ENCODE data around the gene NCBP3.
A peak's percentile ranks its signal among the peaks of the same experiment; 100 is the strongest.
"Not testable (repeated sequence)": the region's sequence is repeated elsewhere in the genome, so short reads cannot be mapped to it uniquely, and the experiment has no call there.

NCBP3 gene

DNA sequence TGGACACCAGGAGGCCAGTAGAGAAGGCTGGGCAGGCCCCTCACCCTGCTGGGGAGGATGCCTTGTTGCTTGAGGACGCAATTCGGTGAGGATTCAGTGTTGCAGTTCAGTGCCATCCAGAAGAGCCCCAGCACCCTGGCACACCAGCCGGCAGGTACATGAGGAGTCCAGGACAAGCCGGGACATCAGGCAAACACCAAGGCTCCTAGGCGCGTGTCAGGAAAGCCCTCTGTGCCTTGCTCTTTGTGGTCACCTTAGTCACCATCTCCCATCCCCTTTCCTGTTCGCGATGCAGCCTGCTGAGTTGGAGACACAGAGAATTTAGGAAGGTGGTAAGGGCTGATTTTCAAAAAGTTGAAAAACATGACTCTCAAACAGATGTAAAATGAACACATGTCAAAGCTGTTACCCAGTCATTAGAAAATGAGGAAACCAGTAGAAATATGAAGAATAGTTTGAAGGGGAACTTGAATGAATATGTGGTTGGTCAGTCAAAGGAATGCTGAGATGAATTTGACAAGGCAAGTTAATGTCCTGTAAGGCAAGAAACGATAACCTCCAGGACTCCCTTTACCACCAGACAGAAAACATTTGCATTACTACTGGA is 2.3 kb upstream of the NCBP3 start:
- no peak for DNase-seq (ENCODE audit: low read depth in 2 of 2)

DNA sequence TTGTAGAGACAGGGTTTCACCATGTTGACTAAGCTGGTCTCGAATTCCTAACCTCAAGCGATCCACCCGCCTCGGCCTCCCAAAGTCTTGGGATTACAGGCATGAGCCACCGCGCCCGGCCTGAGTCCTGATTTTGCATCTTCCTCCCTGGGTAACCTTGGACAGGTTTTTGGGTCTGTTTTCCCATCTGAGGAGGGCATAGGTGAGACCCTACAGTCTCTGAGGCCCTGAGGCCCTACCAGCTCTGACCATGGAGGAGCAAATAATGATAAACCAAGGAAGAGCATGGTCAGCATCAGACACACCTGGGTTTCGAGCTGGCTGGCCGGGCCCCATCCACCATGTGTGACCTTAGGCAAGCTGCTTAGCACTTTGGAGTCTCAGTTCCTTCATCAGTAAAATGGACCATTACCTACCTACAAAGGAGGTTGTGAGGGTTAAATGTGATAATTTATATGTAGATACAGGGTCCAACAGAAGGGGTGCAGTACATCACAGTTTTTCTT is 1.2 kb upstream of the NCBP3 start:
- DNase-seq (ENCODE audit: low read depth in 2 of 2): no peak

DNA sequence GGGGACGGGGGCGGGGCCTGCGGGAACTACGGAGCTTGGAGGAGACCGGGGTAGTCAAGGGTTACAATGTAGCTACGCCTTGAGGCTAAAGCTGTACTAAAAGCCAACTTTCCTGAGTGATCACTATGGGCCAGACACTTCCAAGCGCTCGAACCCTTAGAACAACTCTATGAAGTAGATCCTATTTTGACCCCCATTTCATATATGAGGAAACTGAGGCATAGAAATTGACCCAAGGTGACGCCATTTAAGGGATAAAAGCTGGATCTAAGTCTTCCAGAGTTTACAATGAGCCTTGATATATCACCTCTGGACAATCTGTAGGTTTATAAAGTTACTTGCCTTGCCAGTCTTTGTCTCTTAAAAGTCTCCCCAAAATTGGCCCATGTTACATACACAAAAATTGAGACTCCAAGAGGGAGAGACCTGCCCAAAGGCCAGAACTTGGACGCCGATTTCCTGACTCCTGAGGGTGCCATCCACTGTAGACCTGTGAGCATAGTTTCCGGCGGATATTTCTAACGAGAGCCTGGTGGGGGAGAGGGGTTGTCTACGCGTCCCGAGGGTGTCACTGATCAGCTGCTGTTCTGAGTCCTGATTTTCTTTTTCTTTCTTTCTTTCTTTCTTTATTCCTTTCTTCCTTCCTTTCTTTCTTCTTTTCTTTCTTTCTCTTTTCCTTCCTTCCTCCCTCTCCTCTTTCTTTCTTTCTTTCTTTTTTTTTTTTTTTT is 555 bp upstream of the NCBP3 start:
- DNase-seq (ENCODE audit: low read depth in 2 of 2): no peak

DNA sequence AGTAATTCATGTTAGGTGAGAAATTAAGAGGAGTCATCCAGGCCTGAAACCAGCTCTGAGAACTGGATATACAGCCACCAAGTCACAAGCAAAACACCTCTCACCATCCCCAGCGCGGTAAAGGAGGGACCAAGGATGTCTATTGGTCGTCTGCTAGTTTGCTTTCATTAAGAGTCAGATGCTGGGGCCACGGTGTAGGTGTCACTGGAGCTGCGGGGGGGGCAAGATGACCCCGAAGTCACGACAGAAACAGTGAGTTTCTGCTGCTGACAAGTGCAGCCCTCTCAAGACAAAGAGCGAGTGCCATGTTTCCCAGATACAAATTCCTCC is 790 bp downstream of the NCBP3 start:
- DNase-seq (ENCODE audit: low read depth in 2 of 2): no peak

DNA sequence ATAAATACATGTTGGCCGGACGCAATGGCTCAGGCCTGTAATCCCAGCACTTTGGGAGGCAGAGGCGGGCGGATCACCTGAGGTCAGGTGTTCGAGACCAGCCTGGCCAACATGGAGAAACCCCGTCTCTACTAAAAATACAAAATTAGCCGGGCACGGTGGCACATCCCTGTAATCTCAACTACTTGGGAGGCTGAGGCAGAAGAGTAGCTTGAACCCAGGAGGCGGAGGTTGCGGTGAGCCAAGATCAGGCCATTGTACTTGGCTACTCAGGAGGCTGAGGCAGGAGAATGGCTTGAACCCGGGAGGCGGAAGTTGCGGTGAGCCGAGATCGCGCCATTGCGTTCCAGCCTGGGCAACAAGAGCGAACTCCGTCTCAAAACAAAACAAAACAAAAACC is 1.5 kb downstream of the NCBP3 start:
- DNase-seq (ENCODE audit: low read depth in 2 of 2): not testable (repeated sequence)

DNA sequence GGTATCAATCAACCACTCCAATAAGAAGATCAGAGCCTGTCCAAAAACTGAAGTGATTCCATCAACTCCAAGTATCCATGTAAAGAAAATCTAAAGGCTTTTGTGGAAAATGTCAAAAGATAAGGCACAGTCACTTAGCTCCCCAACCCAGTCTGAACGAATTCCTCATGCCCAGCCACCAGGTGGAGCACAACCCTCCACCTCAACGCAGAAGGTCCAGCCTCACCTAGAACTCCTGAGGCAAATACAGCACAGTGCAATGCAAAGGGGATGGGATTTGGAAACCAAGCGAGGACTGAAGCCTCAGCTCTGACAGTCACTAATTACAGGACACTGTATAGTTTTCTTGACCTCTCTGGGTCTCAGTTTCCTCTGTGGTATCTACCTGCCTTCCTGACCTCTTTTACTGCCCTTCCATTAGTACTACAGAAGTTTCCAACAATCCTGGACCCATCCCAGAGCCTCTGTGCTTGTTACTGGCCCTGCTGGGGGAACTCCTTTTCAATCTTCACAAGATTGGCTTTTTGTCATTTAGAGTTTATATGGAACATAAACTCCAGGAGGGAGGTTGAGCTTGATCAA is 2.0 kb downstream of the NCBP3 start:
- DNase-seq (ENCODE audit: low read depth in 2 of 2): no peak

DNA sequence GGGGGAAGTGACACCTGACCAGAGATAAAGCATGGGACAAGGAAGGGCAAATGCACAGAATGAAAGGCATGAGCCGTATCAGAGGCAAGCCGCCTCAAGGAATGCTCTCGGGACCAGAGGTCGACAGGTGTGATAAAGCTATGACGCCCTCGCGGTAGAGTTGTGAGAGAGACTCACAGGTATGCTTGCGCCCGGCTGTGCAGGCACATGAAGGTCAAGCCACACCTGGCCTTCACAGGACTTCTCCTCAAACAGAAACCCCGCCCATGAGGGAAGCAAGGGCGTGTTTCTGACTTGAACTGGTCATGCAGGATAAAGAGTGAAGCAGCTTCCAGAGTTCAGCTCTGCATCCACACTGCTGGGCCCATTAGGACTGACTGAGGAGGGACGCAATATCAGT is 7.8 kb downstream of the NCBP3 start:
- DNase-seq (ENCODE audit: low read depth in 2 of 2): no peak

DNA sequence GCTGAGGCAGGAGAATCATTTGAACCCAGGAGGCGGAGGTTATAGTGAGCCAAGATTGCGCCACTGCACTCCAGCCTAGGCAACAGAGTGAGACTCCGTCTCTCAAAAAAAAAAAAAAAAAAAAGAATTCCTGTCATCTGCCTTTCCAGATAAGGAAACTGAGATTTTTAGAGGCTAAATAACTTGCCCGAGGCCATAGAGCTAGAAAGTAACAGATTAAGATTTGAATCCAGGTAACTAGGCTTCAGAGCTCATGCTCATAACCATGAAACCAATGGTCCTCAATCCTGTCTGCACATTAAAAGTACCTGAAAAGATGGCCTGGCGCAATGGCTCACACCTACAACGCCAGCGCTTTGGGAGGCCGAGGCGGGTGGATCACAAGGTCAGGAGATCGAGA is 9.5 kb downstream of the NCBP3 start:
- DNase-seq (ENCODE audit: low read depth in 2 of 2): no peak

DNA sequence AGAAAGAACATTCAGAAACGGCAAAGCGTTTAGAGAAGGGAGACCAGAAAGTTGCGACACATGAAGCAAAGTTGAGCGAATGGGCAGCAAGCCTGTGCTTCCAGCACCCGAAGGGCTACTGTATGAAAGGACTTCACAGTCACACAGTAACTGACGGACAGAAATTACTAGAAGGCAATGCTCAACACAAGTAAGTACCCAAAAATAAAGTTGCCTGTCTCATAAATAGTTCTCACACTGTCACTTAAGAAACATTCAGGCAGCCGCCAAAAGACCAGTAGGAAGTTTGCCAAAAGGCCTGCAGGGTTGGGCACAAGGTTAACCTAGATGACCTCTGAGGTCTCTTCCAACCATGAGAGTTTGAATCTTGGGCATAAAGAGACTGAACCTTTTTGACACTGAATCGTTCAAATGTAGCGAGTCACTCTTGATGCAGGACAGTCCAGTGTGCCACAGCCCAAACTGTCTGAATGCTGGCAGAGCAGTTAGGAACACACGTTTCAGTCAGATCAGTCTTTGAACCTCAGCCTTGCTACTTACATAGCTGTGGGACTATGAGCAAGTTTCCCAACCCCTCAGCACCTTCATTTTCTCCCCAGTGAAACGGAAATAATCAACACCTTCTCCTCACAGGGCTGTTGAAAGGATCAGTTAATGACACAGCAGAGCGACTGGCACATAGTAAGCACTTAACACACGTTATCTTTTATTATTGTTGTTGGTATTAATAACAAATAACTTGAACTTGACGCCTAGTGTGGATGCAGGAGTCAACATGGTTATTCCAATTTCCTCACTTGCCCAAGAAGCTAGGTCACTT is 10.4 kb downstream of the NCBP3 start:
- DNase-seq (ENCODE audit: low read depth in 2 of 2): no peak

DNA sequence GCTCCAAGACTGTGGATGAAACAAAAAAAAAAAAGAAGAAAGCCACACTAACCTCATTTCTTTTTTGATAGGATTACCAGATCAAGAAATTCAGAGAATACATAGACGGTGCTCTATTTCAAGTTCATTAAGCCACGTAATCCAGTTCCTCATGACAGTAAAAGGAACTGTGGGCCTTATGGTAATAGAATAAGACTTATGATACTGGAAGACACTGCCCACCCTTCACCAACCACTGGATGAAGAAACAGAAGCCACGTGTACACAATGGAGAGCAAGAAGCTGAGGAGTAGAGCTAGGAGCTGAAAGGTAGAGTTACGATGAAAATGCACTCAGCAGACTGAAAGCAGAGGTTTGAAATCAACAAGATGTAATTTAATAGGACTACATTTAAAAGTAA is 11.2 kb downstream of the NCBP3 start:
- DNase-seq (ENCODE audit: low read depth in 2 of 2): no peak

DNA sequence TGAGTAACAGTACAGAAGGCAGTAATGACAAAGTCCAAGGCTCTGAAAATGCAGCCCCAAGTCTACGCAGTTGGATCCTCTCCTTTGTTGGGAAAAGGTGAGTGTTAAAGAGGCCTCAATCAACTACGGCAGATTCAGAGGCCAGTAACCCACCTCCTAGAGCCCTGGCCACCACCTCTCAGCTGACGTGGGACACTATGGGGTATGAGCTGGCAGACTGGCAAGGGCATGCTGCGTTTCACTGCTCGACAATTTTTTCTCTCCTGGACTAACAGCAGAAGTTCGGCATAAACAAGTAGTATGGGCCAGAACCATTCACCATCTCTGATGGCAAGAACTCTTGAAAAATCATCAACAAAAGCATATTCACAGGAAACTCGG is 17.2 kb downstream of the NCBP3 start:
- no peak for DNase-seq (ENCODE audit: low read depth in 2 of 2)

DNA sequence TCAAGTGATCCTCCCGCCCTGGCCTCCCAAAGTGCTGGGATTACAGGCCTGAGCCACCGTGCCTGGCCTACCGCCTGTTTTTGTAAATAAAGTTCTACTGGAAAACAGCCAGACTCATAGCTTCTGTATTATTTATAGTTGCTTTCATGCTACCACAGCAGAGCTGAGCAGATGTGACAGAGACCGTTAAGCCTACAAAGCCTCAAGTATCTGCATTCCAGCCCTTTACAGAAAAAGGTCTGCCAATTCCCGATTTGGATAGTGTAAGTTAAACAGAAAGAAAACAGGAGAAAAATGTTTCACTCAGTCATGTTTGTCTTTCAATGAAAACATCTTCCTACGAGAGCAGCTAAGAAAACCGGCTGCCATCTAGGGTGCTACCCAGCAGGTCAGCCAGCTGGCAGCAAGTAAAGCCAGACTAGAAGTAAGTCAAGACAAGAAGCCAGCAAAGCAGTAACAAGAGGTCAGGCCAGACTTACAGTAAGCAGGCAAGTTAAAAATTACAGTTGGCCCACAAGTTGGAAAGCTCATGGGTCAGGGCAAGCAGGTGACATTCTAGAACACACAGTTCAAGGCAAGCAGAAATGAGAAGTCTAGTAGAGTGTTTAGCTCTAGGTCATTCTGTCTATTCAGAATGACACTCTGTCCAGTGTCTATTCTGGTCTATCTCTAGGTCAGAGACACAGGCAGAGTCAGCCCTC is 17.7 kb downstream of the NCBP3 start:
- no peak for DNase-seq (ENCODE audit: low read depth in 2 of 2)

DNA sequence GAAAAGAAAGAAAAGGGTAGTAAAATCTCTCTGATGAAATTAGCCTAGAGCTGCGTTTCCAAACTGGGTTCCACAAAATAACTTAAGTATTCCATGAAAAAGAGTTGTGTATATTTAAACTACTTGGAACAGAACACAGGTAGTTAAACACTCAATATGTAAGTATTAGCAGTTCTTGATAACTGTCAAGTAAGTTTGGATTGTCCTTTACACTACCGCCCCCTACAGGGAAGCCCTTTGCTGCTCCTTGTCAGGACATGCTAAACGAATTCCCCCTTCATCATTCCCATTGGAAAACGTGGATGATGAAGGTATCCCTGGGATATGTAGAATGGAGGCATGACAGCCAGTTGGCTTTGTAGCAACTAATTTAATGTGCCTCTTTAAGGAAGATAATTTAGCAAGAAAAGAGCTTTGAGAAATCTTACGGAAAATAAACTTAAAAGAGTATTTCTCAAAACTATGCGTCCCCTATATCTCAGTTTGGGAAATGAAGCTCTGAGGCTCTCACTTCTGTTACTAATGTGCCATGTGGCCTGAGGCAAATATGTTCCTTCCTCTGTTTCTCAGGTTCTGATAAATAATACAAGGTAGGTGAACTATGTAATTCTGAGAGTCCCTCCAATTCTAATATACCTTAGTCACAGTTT is 18.8 kb downstream of the NCBP3 start:
- peak; percentile 54 to 56 for DNase-seq (ENCODE audit: low read depth in 2 of 2)

DNA sequence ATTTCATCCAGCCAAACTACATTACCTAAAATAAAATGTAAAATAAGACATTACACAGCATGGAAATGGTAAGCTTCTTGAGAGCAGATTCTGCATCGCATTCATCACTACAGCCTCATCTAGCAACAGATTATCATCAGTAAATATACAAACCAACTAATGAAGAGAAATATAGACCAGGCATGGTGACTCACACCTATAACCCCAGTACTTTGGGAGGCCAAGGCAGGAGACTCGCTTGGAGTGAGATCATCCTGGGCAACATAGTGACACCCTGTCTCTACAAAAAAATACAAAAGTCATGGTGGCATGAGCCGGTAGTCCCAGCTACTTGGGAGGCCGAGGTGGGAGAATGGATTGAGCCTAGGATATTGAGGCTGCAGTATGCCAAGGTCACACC is 19.9 kb downstream of the NCBP3 start:
- no peak for DNase-seq (ENCODE audit: low read depth in 2 of 2)

DNA sequence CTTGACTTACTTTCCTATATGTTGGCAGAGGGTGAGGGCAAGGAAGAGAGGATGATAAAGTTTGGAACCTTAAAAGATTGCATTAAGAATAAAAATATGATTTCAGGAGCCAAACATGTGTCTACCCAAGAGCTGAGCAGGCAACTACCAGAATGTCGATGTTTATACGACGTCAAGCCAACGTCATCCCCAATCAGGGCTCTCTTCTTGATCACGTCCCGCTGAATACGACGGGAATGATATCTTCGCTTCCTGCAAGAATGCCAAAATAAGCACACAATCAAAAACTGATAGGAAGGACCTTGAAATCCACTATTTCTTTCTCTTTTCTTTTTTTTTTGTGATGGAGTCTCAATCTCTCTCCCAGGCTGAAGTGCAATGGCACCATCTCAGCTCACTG is 24.9 kb downstream of the NCBP3 start:
- DNase-seq (ENCODE audit: low read depth in 2 of 2): no peak

DNA sequence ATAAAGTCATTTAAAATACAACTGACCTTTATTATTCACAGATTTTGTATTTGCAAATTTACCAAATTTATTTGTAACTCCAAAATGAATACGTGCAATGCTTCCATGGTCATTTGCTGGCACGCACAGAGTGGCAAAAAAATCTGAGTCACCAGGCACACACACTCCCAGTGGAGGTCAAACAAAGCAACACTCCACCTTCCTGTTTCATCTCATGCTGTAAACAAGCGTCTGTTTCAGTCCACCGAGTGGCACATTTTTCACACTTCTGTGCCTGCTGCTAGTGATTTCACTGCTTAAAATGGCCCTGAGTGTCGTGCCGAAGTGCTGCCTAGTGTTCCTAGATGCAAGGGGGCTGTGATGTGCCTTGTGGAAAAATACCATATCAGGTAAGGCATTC is 27.3 kb downstream of the NCBP3 start:
- DNase-seq (ENCODE audit: low read depth in 2 of 2): no peak

DNA sequence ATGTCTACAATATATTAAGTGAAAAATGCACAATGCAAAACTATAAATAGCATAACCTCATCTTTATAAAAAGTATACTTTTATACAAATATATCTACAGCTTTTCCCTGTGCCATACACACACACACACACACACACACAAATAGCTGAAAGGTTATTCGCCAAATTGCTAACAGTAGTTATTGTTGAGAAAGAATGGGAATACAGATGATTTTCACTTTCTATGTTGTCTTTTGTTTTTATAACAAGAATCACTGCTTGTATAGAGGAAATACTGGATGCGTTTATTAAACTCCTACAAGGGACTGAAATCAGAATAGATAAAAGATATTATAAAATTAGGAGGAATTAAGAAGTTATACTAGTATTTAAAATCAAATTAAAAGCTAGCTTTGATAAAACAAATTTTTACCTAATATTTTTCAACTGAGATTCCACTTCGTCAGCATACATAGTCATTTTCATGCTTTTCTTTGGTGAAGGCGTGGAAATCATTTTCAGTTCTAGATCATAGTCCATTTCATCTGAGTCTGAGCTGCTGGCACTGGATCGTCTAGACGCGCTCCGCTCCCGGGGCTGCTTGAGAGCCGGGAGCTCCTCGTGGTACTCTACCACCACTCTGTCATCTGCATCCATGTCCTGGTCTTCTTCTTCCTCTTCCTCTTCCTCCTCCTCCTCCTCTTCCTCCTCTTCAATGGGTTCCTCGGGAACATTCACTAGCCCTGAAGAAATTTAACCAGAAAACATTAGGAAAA is 28.0 kb downstream of the NCBP3 start:
- no peak for DNase-seq (ENCODE audit: low read depth in 2 of 2)

DNA sequence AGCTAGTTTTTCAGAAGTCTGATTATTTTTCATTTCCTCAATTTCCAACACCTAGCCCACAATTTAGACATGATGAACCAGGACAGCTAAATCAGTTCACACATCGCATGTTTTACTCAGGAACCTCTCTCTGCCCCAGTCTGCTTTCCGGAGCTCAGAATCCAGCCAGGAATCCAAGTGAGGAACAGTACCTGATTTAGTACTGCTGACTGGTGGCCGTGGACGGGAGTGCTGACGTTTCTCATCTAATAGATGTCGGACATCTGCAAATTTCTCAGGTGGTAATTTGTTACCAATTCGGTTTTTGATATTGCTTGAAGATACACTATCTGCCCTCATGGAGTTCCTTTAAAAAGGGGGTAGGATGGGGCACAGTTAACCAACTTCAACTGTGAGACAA is 30.1 kb downstream of the NCBP3 start:
- no peak for DNase-seq (ENCODE audit: low read depth in 2 of 2)

DNA sequence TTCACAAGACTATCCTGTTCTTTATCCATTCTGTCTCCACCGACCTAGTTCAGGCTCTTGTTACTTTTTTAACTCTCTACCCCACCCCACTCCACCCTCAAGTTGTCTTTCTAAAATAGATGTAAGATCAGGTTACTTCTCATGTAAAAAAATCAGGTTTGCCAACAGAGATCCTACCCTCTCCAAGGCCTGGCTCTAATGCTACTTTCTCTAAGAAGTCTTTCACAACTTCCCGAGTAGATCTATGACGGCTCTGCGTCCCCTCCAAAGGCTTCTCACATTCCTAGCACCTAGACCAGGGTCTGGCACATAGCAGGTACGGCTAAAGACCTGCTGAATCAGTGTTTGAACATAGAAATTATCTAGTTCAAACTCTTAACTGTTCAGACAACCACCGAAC is 30.9 kb downstream of the NCBP3 start:
- DNase-seq (ENCODE audit: low read depth in 2 of 2): no peak

DNA sequence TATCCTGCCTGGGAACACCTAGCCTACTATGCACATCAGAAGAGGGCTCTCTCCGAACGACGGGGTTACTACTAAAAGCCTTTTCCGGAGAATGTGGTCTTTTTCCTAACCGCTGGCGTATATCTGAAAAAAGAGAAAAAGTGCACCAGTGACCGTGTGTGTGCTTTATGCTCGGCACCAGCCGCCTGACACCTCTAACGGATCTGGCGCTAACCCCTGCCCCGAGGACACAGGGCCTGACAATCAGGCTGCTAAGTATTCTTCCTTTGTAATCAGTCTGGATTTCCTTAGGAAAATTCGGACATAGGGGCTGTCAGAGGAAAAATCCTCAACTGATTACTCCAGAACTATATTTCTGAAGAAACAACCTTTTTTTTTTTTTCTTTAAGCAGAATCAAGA is 31.7 kb downstream of the NCBP3 start:
- no peak for DNase-seq (ENCODE audit: low read depth in 2 of 2)

DNA sequence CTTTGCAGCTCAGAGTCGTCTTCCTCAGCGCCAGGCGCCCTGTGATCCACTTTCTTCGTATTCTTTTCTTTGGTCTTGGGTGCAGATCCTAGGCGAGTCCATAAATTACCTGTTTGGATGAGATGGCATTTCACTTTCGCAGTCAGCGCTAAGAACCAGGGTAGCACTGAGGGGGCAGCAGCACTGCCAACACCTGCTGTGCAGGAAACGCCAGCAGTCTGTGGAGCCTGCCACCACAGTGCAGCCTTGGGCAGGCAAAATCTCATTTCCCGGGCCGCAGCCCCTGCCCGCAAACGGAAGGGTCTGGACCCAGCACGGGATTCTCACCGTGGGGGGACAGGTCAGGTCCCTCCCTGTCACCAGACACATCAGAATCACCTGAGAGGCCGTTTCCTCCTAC is 32.9 kb downstream of the NCBP3 start:
- no peak for DNase-seq (ENCODE audit: low read depth in 2 of 2)

Measured in activated CD8-positive, alpha-beta memory T cell treated with anti-CD3 and anti-CD28 coated beads for 4 hours (primary cell).